NCI-H2196 treated with DMSO at 0.1 percent for 48 hours (cell line): ENCODE measurements around the gene NAP1L1.
A peak's percentile ranks its signal among the peaks of the same experiment; 100 is the strongest.

Experiments
- DNase-seq: peaks from one replicate; lab custom pipeline; 2025; ENCODE audit not compliant: unreplicated experiment; lab: John Stamatoyannopoulos, UW

NAP1L1 gene, protein sequence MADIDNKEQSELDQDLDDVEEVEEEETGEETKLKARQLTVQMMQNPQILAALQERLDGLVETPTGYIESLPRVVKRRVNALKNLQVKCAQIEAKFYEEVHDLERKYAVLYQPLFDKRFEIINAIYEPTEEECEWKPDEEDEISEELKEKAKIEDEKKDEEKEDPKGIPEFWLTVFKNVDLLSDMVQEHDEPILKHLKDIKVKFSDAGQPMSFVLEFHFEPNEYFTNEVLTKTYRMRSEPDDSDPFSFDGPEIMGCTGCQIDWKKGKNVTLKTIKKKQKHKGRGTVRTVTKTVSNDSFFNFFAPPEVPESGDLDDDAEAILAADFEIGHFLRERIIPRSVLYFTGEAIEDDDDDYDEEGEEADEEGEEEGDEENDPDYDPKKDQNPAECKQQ

DNA sequence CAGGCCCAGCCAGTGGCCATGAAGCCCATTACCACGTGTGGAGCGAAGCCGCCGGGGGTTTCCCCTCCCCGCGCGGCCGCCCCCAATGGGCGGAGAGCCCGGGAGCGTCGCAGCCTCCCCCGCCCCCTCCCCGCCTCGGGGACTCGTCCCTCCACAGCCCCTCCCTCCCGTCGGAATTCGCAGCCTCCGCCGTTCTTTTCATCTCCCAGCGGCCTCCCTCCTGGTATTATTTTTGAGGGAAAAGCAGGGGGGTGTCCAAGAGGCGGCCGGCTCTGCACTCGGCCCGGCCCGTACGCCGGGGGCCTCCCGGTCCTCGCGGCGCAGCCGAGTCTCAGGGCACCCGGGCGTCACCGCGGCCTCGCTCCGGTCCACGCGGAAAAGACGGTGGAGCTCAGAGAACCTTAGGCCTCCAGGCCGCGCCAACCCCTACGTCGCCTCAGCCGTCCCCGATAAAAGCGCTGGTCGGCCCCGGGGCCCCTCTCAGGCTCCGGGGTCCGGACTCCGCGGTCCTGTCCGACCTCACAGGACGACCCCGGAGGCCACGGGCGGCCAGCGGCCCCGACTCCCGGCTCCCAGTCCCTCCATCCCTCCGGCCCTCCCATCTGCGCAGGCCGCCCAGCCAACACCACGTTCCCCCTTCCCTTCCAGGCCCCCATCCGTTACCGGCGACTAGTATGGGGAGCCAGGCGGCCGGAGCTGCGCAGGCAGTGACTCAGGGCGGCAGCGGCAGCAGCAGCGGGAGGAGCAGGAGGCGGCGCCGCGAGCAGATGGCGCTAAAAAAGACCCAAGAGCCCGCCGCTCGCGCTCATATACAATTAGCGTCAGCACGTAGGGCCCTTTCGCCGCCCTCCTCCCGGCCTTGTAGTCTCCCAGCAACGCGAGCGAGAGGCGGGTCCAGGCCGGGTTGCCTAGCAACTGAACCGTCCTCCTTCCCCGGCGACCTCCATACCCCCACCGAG is at the start of gene NAP1L1:
TSS of gene NAP1L1 (minus strand) at position 782 of the 959 bp plus-strand sequence. CDS start 10,466 bp downstream, outside the sequence.
- DNase-seq: peak; percentile 96

DNA sequence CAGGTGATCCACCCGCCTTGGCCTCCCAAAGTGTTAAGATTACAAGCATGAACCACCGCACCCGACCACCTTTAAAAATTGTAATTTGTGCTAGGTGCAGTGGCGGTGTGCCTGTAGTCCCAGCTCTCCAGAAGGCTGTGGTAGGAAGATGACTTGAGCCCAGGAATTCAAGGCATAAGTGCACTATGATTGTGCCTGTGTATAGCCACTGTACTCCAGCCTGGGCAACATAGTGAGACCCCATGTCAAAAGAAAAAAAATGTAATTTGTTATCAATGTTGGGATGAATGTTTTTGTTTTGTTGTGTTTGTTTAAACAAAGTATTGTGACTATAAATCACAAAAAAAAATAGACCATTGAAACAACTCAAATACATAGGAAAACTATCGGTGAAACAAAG is 43.1 kb upstream of the NAP1L1 start:
- DNase-seq: no peak

DNA sequence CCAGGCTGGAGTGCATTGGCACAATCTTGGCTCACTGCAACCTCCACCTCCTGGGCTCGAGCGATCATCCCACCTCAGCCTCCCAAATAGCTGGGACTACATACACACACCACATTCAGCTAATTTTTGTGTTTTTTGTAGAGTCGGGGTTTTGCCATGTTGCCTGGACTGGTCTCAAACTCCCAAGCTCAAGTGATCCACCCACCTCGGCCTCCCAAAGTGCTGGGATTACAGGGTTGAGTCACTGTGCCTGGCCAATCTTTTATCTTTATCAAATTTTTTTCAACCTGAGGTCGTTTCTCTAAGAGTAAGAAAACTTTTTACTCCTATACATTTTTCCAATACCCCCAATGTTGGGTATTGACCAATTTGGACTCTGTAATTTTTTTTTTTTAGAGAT is 40.0 kb upstream of the NAP1L1 start:
- DNase-seq: no peak

DNA sequence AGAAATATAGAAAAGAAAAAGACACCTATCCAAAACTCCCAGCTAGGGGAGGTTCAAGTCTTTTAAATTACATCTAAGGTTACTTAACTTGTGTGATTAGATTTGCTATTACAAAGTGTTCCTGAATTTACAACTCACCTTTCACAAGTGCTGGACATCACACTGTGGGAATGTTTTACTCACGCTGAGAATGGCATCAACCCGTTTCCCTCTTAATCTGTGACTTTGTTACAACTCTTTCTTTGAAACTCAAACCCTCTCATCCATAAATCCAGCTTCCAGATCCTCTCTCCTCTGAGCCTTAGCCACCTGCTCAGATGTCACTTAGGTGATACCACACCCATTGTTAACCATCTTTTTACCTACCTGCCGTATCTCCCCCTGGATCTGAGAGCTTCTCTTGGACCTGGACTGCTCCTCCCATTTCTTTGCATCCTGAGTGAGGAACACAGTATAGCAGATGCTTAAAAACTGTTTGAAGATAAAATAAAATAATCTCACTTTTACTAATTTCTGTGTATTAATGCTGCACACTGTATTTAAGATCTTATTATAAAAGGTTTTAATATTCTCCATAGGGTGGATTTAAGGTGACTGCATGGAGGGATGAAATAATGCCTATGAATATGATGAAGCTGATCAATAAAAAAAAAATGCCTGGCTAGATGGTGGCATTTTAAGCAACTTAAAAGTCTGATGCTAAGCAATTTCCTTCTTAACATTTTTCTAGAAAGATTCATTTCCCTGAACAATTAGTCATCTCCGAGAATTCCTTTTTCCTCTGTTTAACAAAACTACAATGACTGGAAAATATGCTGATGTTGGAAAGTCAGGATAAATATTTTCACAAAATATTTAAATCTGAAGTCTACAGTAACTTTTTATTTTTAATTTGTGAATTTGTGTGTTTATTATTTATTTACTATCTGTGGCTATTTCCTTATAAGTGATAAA is 39.1 kb upstream of the NAP1L1 start:
- no peak for DNase-seq

DNA sequence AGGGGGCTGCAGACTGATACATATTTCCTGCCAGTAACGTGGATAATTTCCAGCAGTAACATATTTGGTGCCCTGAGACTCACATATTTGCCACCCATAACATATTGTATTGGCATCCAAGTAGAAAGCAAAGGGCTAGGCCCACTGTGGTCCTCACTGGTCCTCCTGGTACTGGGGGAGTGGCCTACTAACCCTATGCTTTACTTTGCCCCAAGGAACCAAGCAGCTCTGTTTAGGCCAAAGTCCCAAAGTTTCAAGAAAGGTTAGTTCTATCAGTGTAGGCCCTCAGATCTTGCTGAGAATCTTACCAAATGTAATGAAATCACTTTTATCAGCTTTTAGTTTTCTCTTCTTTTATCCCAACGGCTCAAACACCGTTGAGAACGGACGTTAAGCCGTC is 35.4 kb upstream of the NAP1L1 start:
- DNase-seq: no peak

DNA sequence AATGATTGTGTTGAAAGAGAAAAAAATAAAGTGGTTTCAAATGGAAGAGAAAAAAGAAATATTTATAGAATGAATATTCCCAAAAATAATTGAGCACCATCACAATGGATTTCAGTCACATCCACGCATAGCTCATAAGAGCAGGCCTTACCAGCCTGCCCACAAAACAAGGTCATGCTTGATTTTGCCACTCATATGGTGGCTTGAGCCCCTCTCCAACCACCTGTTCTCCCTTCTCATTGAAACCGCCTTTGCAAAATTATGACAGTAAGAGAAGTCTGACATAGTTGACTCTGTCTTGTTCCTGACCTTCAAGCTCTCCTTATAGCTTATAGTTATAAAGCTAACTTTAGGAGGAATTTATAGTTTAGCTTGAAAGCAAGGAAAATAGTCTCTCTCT is 33.3 kb upstream of the NAP1L1 start:
- DNase-seq: no peak

DNA sequence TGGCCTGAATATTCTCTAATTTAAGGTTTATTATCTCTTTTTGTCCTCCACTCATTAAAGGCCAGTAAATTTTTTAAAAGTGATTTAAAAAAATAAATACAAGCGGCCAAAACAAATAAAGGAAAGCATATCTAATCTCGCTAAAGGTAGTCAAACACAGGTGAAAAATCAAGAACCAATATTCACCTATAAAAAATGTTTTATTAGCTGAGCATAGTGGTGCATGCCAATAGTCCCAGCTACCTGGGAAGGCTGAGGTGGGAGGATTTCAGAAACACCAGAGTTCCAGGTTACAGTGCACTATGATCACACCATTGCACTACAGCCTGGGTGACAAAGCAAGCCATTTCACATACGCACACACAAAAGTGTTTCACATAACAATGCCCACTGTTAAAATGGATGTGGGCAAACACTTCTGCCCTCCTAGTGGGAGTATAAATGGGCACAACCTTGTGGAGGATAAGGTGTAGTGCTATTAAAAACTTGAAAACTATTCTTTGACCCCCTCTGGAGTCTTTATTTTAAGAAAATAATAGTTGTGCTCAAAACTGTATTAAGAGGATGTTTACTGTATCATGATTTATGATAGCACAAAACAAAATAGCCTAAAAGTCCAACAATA is 32.7 kb upstream of the NAP1L1 start:
- DNase-seq: no peak

DNA sequence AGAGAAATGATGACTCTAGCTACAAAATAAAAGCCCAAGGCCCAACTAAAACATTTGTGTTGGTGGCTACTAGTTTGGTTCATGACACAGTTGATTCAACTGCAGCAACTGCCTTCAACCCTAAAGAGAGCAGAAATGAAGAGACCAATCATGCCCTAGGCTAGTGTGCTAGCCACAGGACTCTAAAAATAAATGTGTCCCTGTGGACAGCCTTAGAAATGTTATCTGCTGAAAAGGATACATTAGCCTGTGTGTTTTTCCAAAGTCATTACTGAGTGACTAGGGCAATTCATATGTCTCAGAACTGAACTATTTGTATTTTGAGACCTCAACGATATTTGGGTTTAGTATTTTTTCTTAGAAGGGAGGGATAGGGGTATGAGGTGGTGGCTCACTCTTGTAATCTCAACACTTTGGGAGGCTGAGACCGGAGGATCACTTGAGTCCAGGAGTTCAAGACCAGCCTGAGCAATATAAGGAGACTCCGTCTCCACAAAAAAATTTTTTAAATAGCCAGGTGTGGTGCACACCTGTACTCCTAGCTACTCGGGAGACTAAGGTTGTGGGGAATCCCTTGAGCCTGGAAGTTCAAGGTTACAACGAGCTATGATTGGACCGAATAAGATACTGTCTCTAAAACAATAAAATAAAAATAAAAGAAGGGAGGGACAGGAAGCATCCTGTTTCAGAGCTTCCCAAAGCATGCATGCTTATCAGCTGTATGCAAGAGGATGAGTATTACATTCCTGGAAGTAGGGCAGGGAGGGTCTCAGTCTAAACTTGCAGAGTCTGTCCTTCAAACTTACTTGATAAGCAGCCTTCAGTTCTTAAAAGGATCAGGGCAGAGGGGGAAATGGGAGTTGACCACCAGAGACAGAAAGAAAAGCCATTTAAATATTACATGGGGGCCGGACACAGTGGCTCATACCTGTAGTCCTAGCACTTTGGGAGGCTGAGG is 29.6 kb upstream of the NAP1L1 start:
- no peak for DNase-seq

DNA sequence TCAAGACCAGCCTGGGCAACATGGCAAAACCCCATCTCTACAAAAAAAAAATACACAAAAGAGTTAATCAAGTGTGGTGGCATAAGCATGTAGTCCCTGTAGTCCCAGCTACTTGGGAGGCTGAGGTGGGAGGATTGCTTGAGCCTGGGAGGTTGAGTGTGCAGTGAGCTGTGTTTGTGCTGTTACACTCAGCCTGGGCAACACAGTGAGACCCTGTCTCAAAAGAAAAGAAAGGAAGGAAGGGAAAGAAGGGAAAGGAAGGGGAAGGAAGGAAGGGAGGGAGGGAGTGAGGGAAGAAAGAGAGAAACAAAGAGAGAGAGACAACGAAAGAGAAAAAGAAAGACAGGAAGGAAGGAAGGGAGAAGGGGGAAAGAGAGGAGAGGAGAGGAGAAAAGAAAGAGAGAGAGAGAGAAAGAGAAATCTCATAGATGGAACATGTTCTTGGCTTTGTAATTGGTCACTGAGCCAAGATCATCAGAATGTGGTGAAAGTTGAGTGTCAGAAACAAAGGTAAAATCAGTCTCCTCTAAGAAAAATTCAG is 26.8 kb upstream of the NAP1L1 start:
- DNase-seq: no peak

DNA sequence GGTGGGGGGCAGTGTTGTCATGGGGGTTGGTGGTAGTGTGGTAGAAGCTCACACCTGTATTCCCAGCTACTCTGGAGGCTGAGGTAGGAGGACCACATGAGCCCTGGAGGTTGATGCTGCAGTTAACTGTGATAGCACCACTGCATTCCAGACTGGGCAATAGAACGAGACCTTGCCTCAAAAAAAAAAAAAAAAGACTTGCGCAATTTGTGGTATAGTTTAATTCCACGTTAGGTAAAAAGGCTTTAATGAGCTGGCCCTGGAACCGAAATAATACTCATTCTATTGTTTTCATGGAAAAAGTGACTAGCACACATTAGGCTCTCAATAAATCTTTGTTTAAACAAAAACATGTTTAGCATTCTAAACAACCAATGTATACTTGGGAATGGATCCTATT is 25.4 kb upstream of the NAP1L1 start:
- DNase-seq: no peak

DNA sequence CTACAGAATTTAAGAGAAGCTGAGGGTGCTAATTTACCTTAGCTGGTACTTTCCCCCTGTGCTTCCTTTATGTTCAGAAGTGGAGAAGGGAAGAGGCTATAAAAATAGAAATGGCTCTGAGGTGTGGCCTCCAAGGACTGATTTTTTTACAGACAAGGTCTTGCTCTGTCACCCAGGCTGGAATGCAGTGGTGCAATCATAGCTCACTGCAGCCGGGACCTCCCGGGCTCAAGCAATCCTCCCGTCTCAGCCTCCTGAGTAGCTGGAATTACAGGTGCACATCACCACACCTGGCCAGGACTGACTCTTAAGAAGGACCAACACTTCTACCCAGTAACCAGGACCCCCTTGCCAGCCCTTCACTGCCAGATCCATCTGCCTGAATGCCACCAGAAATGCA is 23.9 kb upstream of the NAP1L1 start:
- no peak for DNase-seq

DNA sequence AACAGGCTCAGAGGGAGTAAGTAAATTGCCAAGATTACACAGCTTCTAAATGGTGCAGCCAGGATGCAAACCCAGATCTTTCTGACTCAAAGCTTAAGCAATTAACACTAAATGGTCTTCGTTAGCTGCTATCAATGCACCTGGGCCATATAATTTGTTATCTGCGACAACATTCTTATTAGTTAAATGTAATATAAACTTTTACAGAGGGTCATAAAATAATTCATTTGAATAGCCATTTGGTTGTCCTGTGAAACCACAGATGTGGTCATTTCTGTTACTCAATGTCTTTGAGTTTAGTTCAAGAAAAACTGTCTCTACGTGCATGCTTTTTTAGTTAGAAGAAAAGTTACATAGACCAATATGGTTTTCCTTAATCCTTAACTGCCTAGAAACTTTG is 22.1 kb upstream of the NAP1L1 start:
- DNase-seq: no peak

DNA sequence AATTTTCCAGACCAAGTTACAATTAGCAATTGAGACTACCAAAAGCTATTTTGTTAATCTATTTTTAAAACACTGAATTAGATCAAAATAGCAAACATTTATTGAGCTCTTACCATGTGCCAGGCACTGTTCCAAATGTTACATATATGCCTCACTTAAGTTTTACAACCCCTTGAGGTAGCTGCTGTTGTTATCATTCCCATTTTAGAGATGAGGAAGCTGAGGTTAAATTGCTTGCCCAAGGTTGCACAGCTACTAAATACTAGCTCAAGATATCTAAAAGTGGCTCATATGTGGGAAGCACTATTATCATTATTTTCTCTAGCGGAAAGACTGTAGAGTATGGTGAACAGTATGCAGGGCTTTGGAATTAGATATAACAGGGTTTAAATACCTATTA is 19.5 kb upstream of the NAP1L1 start:
- no peak for DNase-seq

DNA sequence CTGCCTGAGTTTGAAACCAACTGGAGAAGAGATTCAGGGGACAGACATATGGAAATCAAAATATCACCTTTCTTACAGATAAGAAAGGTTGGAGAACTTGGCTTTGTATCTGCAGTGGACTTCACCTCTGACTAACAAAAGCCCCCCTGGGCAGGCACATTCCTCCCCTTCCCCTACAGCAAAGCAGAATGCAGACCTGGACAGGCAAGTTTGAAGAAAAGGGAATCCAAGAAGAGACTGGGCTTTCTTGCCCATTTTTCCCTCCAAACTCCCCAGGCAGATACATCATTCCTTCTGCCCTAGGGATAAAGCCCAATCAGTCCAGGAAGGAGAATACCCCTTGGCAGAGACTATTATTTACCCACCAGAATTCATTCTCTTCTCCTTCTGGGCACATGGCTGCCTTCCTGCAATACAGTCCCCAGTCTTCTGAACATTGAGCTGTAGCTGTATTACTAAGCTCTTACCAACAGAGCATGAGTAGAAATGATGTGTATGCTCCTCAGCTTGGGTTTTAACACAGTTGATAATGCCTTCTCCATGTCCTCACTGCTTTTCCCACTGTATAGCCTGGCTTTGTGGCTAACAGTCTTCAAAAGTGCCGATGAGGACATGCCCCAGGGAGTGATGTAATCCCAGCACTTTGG is 17.4 kb upstream of the NAP1L1 start:
- no peak for DNase-seq

DNA sequence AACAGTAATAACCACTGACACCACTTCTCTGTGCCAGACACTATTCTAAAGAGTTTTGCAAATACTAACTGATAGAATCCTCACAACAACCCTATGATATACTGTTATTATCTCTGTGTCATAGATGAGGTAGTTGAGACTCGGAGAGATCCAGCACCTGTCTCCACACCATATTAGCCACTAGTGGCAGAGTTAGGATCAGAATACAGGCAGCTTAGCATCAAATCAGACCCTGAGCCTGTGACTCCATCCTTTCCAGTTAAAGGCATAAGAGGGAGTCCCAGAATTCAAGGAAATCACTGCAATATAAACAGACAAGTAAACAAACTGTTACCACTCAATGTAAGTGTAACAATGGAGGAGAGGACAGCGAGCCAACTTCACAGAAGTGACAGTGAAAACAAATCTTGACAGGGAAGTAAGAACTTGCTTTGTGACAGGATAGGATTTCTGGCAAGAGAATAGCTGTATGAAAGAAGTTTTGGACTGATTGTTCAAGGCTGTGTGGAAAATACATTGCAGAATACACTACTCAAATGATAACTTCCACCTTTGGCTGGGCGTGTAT is 11.7 kb upstream of the NAP1L1 start:
- DNase-seq: no peak

DNA sequence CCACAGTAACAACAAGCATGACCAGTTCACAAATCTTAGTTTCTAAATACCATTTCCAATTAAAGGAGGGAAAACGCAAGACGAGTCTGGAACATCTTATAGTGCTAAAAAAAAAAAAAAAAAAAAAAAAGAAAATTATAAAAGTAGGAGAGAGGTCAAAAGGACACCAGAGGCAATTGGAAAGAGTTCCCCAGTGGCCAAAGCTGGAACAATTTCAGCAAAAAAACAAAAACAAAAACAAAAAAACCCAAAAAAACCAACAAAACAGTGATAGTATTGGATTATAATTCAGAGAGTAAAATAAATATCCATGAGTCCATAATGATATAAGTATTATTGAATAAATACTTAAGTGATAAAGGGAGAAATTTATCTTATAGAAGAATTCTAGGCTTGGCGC is 10.3 kb upstream of the NAP1L1 start:
- DNase-seq: no peak

DNA sequence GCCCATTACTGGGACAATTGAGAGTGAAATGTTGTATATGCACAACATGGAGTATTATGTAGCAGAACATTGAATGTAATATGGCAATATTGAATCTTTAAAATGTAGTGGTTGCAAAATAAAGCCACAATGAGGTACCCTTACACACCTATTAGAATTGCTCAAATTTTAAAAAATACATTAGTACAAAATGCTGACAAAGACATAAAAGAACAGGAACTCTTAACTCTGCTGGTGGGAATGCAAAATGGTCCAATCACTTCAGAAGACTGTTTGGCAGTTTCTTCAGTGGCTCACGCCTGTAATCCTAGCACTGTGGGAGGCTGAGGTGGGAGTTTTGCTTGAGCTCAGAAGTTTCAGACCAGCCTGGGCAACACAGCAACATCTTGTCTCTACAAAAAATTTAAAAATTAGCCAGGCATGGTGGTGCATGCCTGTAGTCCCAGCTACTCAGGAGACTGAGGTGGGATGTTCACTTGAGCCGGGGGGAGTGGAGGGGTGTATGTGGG is 6.8 kb upstream of the NAP1L1 start:
- DNase-seq: no peak

DNA sequence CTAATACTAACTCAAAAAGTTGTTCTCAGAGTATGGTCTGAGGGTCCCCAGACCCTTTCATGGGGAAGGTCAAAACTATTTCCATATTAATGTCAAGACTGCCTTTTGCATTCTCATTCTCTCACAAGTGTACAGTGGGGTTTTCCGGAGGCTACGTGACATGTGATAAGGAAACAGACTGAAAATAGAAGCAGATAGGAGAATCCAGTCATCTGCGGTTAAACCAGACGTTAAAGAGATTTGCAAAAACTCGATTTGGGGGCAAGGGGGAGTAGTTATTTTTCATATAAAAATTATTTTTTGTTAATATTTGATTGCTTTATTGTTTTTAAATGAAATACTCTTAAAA is 1.0 kb upstream of the NAP1L1 start:
- DNase-seq: peak; percentile 20
